Omental fat pad (tissue), 4 donors: ENCODE data around the gene ANKRD30B. TPM values are rescaled to one million over a fixed set of nuclear protein-coding genes. Genes with fewer than 3 reads are reported as not detected.
"Not testable (repeated sequence)": the region's sequence is repeated elsewhere in the genome, so short reads cannot be mapped to it uniquely, and the experiment has no call there.

Experiments used
- ATAC-seq: fragments of 150-250 bp; one replicate; pipeline ENCODE4 v1.9.1; 2016; ENCODE audit warnings: mild to moderate bottlenecking, moderate library complexity; ENCODE audit not compliant: low FRiP score
- DNase-seq: peaks from one replicate; pipeline ENCODE4 v3.0.0-alpha.2; 2019; ENCODE audit warnings: low spot score
- CTCF ChIP-seq, 3 donors: fragments of 450-650 bp; IDR thresholded peaks; one replicate each; pipeline ENCODE4 v1.5.1; 2016 to 2017; ENCODE audit warnings: antibody characterized with exemption in 3 of 3, mild to moderate bottlenecking in 3 of 3, moderate library complexity in 2 of 3
- small RNA-seq: library from RNA; depleted of rRNA; stranded (forward); fragments of <200 nt; gene quantifications from one replicate; pipeline ENCODE3, GENCODE V24; 2016
- total RNA-seq, 4 donors: library from RNA; depleted of rRNA; stranded (reverse); fragments of >200 nt; gene quantifications; one replicate each; pipeline ENCODE4 v1.1.0, GENCODE V29; 2016

The ANKRD30B gene
- total RNA-seq, 4 donors from 2014 or later, result 0.36 to 0.37 TPM; not detected in 2

GRCh38 chr18:14855634-14856033 lies 107.7 kb downstream of the ANKRD30B start:
- ATAC-seq, DNase-seq: not testable (repeated sequence)

- not testable (repeated sequence) for DNase-seq, ATAC-seq
Measured at GRCh38 chr18:14856256-14856655, 108.3 kb downstream of the ANKRD30B start.

GRCh38 chr18:14858514-14858913 lies 110.5 kb downstream of the ANKRD30B start:
- not testable (repeated sequence) for ATAC-seq, DNase-seq

GRCh38 chr18:14859995-14860394 lies 112.0 kb downstream of the ANKRD30B start:
- DNase-seq, ATAC-seq: not testable (repeated sequence)

GRCh38 chr18:14866426-14866825 lies 118.5 kb downstream of the ANKRD30B start:
- not testable (repeated sequence) for ATAC-seq, DNase-seq

- not testable (repeated sequence) for DNase-seq, ATAC-seq
Measured at GRCh38 chr18:14867988-14868387, 120.0 kb downstream of the ANKRD30B start.

- ATAC-seq, DNase-seq: not testable (repeated sequence)
Measured at GRCh38 chr18:14868825-14869224, 120.9 kb downstream of the ANKRD30B start.

- DNase-seq, ATAC-seq: not testable (repeated sequence)
Measured at GRCh38 chr18:14878826-14879225, 130.9 kb downstream of the ANKRD30B start.

GRCh38 chr18:14900435-14900834 lies 152.5 kb downstream of the ANKRD30B start:
- DNase-seq, result no peak
- no peak for ATAC-seq
- TF ChIP-seq CTCF (IDR thresholded peaks at IDR 0.05), result no peak

Small RNA genes within 50 kb of the gene (small RNA-seq; reads per million reads assigned to genes)
- gene MIR3156-2 (not detected), gene RNU6-1210P (not detected)

Other genes with a start within 250 kb of the ANKRD30B start
- gene POTEC, start 204.6 kb upstream of the ANKRD30B start, total RNA-seq, result not detected